ENCODE results near the gene SLC35F6. TPM values are rescaled to one million over a fixed set of nuclear protein-coding genes. Genes with fewer than 3 reads are reported as not detected.

SLC35F6 gene
- total and polyA plus RNA-seq, 4 donors: 14.8 to 49.9 (median 21.4) TPM

GRCh38 chr2:26739514-26739913 is 24.6 kb upstream of the SLC35F6 start:
- no peak overlapping the region for H3K9ac ChIP-seq (ENCODE audit: insufficient read depth in 1 of 2, low read length in 2 of 2)
- no peak for ATAC-seq (ENCODE audit: insufficient read depth, low FRiP score)
- no peaks in the 10 kb centered on the region for H3K9me3 ChIP-seq (ENCODE audit: control insufficient read depth in 4 of 4, insufficient read depth in 3 of 4, low read length in 3 of 4)
- H3K27ac ChIP-seq (ENCODE audit: low read depth in 1 of 2, low read length in 1 of 2): no peak overlapping the region
- DNase-seq: no peak
- 96 to 98% methylated on average over 7 of the region's 7 CpGs for WGBS, 2 donors
- no peaks in the 10 kb centered on the region for H3K27me3 ChIP-seq (ENCODE audit: control insufficient read depth in 3 of 3, insufficient read depth in 3 of 3, low read length in 2 of 3)
- TF ChIP-seq, protein P1, sequence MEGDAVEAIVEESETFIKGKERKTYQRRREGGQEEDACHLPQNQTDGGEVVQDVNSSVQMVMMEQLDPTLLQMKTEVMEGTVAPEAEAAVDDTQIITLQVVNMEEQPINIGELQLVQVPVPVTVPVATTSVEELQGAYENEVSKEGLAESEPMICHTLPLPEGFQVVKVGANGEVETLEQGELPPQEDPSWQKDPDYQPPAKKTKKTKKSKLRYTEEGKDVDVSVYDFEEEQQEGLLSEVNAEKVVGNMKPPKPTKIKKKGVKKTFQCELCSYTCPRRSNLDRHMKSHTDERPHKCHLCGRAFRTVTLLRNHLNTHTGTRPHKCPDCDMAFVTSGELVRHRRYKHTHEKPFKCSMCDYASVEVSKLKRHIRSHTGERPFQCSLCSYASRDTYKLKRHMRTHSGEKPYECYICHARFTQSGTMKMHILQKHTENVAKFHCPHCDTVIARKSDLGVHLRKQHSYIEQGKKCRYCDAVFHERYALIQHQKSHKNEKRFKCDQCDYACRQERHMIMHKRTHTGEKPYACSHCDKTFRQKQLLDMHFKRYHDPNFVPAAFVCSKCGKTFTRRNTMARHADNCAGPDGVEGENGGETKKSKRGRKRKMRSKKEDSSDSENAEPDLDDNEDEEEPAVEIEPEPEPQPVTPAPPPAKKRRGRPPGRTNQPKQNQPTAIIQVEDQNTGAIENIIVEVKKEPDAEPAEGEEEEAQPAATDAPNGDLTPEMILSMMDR (IDR thresholded peaks at IDR 0.05; ENCODE audit: control extremely low read depth, extremely low read depth): no peak
- H3K4me3 ChIP-seq: no peak overlapping the region
- no peaks in the 10 kb centered on the region for H3K36me3 ChIP-seq (ENCODE audit: control insufficient read depth in 4 of 4, insufficient read depth in 4 of 4, low read length in 4 of 4)
- H3K4me1 ChIP-seq (ENCODE audit: control insufficient read depth in 5 of 5, insufficient read depth in 5 of 5, low read length in 5 of 5): peaks cover 0 to 29% (median 15%) of the 10 kb centered on the region in 5 donors

GRCh38 chr2:26740346-26740745 is 23.7 kb upstream of the SLC35F6 start:
- Histone ChIP-seq H3K36me3 (ENCODE audit: control insufficient read depth in 4 of 4, insufficient read depth in 4 of 4, low read length in 4 of 4) (no peaks in the 10 kb centered on the region), H3K9me3 (ENCODE audit: control insufficient read depth in 4 of 4, insufficient read depth in 3 of 4, low read length in 3 of 4) (no peaks in the 10 kb centered on the region), H3K4me3 (no peak overlapping the region), H3K9ac (ENCODE audit: insufficient read depth in 1 of 2, low read length in 2 of 2) (no peak overlapping the region), H3K4me1 (ENCODE audit: control insufficient read depth in 5 of 5, insufficient read depth in 5 of 5, low read length in 5 of 5) (peaks cover 0 to 29% (median 19%) of the 10 kb centered on the region in 5 donors), H3K27me3 (ENCODE audit: control insufficient read depth in 3 of 3, insufficient read depth in 3 of 3, low read length in 2 of 3) (no peaks in the 10 kb centered on the region), H3K27ac (ENCODE audit: low read depth in 1 of 2, low read length in 1 of 2) (no peak overlapping the region)
- peak in 1 of 3 donors; percentile 58 for DNase-seq
- 77 to 83% methylated on average over 6 of the region's 6 CpGs for WGBS, 2 donors
- TF ChIP-seq, protein P1 (IDR thresholded peaks at IDR 0.05; ENCODE audit: control extremely low read depth, extremely low read depth): no peak
- no peak for ATAC-seq (ENCODE audit: insufficient read depth, low FRiP score)

DNA sequence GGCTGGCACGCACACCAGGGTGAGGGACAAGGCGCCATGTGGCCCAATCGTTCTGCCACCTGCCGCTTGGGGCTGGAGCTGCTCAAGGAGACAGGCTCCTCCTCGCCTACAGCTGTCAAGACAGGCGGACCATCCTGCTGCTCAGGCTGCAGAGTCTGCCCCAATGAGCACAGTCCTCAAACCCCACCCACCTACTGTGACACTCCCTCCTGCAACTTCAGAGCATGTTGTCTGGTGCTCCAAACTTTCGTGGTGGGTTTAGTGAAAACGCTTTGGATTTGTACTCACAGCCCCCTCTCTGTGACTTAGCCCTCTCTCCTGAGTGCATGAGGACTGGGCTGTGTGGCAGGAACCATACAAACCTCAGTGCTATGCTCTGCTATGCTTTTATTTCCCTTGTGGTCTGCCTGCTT is 23.2 kb upstream of the SLC35F6 start:
- no peak for ATAC-seq (ENCODE audit: insufficient read depth, low FRiP score)
- Histone ChIP-seq H3K27ac (ENCODE audit: low read depth in 1 of 2, low read length in 1 of 2) (no peak overlapping the region), H3K36me3 (ENCODE audit: control insufficient read depth in 4 of 4, insufficient read depth in 4 of 4, low read length in 4 of 4) (no peaks in the 10 kb centered on the region), H3K9ac (ENCODE audit: insufficient read depth in 1 of 2, low read length in 2 of 2) (no peak overlapping the region), H3K27me3 (ENCODE audit: control insufficient read depth in 3 of 3, insufficient read depth in 3 of 3, low read length in 2 of 3) (no peaks in the 10 kb centered on the region), H3K4me1 (ENCODE audit: control insufficient read depth in 5 of 5, insufficient read depth in 5 of 5, low read length in 5 of 5) (peaks cover 0 to 30% (median 21%) of the 10 kb centered on the region in 5 donors), H3K4me3 (no peak overlapping the region), H3K9me3 (ENCODE audit: control insufficient read depth in 4 of 4, insufficient read depth in 3 of 4, low read length in 3 of 4) (no peaks in the 10 kb centered on the region)
- DNase-seq: peak; percentile 78 to 87 (median 79)
- WGBS, 2 donors: 26 to 58% methylated on average over 8 of the region's 8 CpGs
- TF ChIP-seq, protein P1 (IDR thresholded peaks at IDR 0.05; ENCODE audit: control extremely low read depth, extremely low read depth): no peak

Data from lung (tissue), 12 donors.